ENCODE measurements around the gene KRTAP10-7.
"Not testable (repeated sequence)": the region's sequence is repeated elsewhere in the genome, so short reads cannot be mapped to it uniquely, and the experiment has no call there.

KRTAP10-7 gene

DNA sequence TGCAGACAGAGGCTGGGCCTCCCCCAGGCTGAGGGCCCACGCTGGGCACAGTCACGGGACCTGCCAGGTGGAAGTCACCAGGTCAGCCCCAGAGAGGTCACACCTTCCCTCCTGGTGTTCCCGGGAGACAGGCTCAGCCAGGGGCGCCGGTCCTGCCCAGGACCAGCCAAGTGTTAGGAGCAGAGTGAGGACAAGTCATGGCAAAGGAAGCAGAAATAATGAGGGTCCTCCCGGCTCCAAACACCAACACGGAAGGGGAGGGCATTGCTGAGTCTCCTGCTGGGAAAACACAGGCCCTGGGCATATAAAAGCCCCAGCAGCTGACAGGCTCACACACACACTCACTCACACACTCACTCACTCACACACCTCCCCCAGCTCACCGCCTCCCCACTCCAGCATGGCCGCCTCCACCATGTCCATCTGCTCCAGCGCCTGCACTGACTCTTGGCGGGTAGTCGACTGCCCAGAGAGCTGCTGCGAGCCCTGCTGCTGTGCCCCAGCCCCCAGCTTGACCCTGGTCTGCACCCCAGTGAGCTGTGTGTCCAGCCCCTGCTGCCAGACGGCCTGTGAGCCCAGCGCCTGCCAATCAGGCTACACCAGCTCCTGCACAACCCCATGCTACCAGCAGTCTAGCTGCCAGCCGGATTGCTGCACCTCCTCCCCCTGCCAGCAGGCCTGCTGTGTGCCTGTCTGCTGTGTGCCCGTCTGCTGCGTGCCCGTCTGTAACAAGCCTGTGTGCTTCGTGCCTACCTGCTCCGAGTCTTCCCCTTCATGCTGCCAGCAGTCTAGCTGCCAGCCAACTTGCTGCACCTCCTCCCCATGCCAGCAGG is 36.8 kb downstream of the KRTAP10-7 start, which contains the start of gene KRTAP10-10:
Gene KRTAP10-10 (plus strand): TSS at position 339 of the 833 bp plus-strand sequence. CDS start 62 bp downstream, at position 401.
- H4K20me1 ChIP-seq (ENCODE audit: low read depth, low read length): no peaks in the 10 kb centered on the region

DNA sequence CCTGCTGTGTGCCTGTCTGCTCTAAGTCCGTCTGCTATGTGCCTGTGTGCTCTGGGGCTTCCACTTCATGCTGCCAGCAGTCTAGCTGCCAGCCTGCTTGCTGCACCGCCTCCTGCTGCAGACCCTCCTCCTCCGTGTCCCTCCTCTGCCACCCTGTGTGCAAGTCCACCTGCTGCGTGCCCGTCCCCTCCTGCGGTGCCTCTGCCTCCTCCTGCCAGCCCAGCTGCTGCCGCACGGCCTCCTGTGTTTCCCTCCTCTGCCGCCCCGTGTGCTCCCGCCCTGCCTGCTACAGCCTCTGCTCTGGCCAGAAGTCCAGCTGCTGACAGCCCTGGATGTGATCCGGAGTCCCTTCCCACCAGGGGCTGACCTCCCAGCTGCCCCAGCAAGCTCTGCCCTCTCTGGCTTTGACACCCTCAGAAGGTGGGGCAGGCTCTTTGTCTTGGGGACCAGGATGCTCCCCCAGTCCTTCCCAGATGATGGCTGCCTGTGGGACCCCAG is 37.5 kb downstream of the KRTAP10-7 start:
- H3F3A ChIP-seq (ENCODE audit: insufficient read depth); H3K36me3 ChIP-seq (ENCODE audit: low read length); H3K27ac ChIP-seq (ENCODE audit: low read depth, low read length); H3K9me3 ChIP-seq (ENCODE audit: insufficient read depth, low read length); H3K79me2 ChIP-seq (ENCODE audit: insufficient read depth, low read length); H4K20me1 ChIP-seq (ENCODE audit: low read depth, low read length); H3K9me2 ChIP-seq (replicated peaks; ENCODE audit: insufficient read depth, low read length); H3K4me2 ChIP-seq (ENCODE audit: low read depth, low read length, poor library complexity, severe bottlenecking); H3K4me3 ChIP-seq (ENCODE audit: insufficient read depth, low read length, poor library complexity, severe bottlenecking); H2AFZ ChIP-seq (ENCODE audit: low read depth, low read length, severe bottlenecking); H3K27me3 ChIP-seq (ENCODE audit: low read length); H3K9ac ChIP-seq (ENCODE audit: low read length): not testable (repeated sequence)

More for the DNA sequence above, 36.8 kb downstream of the KRTAP10-7 start, which contains the start of gene KRTAP10-10:
- Histone ChIP-seq H2AFZ (ENCODE audit: low read depth, low read length, severe bottlenecking) (no peak within 1 kb of the TSS), H3K9me3 (ENCODE audit: insufficient read depth, low read length) (no peaks in the 10 kb centered on the region), H3K9ac (ENCODE audit: low read length) (no peak within 1 kb of the TSS), H3F3A (ENCODE audit: insufficient read depth) (no peaks in the 10 kb centered on the region), H3K79me2 (ENCODE audit: insufficient read depth, low read length) (no peaks in the 10 kb centered on the region), H3K27ac (ENCODE audit: low read depth, low read length) (no peak within 1 kb of the TSS), H3K36me3 (ENCODE audit: low read length) (no peaks in the 10 kb centered on the region), H3K9me2 (replicated peaks; ENCODE audit: insufficient read depth, low read length) (no peaks in the 10 kb centered on the region), H3K4me3 (ENCODE audit: insufficient read depth, low read length, poor library complexity, severe bottlenecking) (no peak within 1 kb of the TSS), H3K4me2 (ENCODE audit: low read depth, low read length, poor library complexity, severe bottlenecking) (no peak within 1 kb of the TSS), H3K27me3 (ENCODE audit: low read length) (no peaks in the 10 kb centered on the region)
- TF ChIP-seq EZH2phosphoT487 (conservative IDR thresholded peaks at IDR 0.05; ENCODE audit: low read length): no peak
- TF ChIP-seq, protein P1, sequence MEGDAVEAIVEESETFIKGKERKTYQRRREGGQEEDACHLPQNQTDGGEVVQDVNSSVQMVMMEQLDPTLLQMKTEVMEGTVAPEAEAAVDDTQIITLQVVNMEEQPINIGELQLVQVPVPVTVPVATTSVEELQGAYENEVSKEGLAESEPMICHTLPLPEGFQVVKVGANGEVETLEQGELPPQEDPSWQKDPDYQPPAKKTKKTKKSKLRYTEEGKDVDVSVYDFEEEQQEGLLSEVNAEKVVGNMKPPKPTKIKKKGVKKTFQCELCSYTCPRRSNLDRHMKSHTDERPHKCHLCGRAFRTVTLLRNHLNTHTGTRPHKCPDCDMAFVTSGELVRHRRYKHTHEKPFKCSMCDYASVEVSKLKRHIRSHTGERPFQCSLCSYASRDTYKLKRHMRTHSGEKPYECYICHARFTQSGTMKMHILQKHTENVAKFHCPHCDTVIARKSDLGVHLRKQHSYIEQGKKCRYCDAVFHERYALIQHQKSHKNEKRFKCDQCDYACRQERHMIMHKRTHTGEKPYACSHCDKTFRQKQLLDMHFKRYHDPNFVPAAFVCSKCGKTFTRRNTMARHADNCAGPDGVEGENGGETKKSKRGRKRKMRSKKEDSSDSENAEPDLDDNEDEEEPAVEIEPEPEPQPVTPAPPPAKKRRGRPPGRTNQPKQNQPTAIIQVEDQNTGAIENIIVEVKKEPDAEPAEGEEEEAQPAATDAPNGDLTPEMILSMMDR (IDR thresholded peaks at IDR 0.05; ENCODE audit: insufficient read depth, low read length, poor library complexity, severe bottlenecking): no peak

DNA sequence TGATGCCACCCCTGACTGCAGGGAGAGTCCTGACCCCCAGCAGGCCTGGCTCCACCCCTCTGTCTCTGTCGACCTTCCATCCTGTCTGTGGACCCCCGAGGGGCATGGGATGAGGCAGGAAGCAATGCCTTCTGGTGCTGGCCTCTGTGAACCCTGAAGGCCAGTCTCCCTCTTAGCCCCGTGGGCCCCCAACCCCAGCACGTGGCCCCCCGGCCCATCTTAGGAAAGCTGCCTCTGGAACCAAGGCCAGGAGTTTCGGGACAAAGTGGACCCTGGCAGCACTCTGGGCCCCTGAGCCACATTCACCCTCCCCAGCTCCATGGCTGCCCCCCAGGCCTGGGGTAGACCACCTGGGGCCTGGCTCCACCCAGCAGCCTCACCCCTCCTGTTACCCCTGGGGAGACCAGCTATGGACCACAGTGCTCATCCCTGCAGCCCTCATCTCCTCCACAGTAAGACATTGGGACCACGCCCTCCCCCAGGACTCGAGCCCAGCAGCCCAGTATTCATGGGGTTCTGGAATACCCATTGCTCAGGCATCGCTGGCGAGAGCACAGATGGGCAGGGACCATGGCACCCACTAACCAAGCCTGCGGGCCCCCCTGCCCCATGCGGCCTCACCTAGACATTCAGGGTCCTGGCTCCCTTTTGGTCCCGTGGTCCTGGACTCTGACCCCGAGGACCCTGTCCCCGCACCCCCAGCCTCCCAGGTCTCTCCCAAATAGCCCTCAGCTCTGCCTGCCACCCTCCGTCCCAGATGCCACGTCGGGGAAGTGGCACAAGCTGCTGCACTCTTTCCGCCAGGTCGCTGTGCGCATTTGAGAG is 38.3 kb downstream of the KRTAP10-7 start:
- H3K9me3 ChIP-seq (ENCODE audit: insufficient read depth, low read length); H3K36me3 ChIP-seq (ENCODE audit: low read length); H2AFZ ChIP-seq (ENCODE audit: low read depth, low read length, severe bottlenecking); H3F3A ChIP-seq (ENCODE audit: insufficient read depth); H3K27ac ChIP-seq (ENCODE audit: low read depth, low read length); H3K9ac ChIP-seq (ENCODE audit: low read length); H3K4me3 ChIP-seq (ENCODE audit: insufficient read depth, low read length, poor library complexity, severe bottlenecking); H3K27me3 ChIP-seq (ENCODE audit: low read length); H3K4me2 ChIP-seq (ENCODE audit: low read depth, low read length, poor library complexity, severe bottlenecking); H3K79me2 ChIP-seq (ENCODE audit: insufficient read depth, low read length); H3K9me2 ChIP-seq (replicated peaks; ENCODE audit: insufficient read depth, low read length); H4K20me1 ChIP-seq (ENCODE audit: low read depth, low read length): not testable (repeated sequence)

DNA sequence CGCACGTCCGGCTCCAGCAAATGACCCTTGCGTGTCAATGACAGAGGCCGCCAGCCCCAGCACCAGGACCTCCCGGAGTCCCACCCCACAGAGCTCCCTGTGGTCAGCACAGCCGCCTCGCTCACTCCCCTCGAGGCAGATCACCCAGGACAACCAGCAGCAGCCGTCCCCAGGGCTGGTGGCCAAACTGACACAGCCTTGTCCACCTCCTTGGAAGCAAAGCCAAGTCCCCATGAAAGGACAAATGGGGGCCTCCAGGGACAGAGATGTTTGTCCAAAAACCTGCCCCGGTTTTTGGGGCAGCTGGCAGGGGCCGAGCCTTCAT is 38.9 kb downstream of the KRTAP10-7 start:
- Histone ChIP-seq H4K20me1 (ENCODE audit: low read depth, low read length) (no peaks in the 10 kb centered on the region), H3K9me2 (replicated peaks; ENCODE audit: insufficient read depth, low read length) (no peaks in the 10 kb centered on the region), H3K4me3 (ENCODE audit: insufficient read depth, low read length, poor library complexity, severe bottlenecking) (no peak overlapping the region), H3K4me2 (ENCODE audit: low read depth, low read length, poor library complexity, severe bottlenecking) (no peak overlapping the region), H2AFZ (ENCODE audit: low read depth, low read length, severe bottlenecking) (no peak overlapping the region), H3K36me3 (ENCODE audit: low read length) (no peaks in the 10 kb centered on the region), H3K27me3 (ENCODE audit: low read length) (no peaks in the 10 kb centered on the region), H3F3A (ENCODE audit: insufficient read depth) (no peaks in the 10 kb centered on the region), H3K27ac (ENCODE audit: low read depth, low read length) (no peak overlapping the region), H3K9me3 (ENCODE audit: insufficient read depth, low read length) (peaks cover 4% of the 10 kb centered on the region; the same call in 1 of the 2 replicates), H3K79me2 (ENCODE audit: insufficient read depth, low read length) (no peaks in the 10 kb centered on the region), H3K9ac (ENCODE audit: low read length) (no peak overlapping the region)
- TF ChIP-seq, protein P1 (IDR thresholded peaks at IDR 0.05; ENCODE audit: insufficient read depth, low read length, poor library complexity, severe bottlenecking): no peak
- no peak for TF ChIP-seq EZH2phosphoT487 (conservative IDR thresholded peaks at IDR 0.05; ENCODE audit: low read length)
